Stimulated activated CD8-positive, alpha-beta memory T cell treated with anti-CD3 and anti-CD28 coated beads, Interleukin-4, amount 100 ng/mL, for 24 hours (primary cell): ENCODE measurements around the gene IQSEC1.

Experiments
- DNase-seq: peaks from one replicate; pipeline ENCODE4 v3.0.0-alpha.2; 2020; ENCODE audit warnings: low read depth

Gene IQSEC1

DNA sequence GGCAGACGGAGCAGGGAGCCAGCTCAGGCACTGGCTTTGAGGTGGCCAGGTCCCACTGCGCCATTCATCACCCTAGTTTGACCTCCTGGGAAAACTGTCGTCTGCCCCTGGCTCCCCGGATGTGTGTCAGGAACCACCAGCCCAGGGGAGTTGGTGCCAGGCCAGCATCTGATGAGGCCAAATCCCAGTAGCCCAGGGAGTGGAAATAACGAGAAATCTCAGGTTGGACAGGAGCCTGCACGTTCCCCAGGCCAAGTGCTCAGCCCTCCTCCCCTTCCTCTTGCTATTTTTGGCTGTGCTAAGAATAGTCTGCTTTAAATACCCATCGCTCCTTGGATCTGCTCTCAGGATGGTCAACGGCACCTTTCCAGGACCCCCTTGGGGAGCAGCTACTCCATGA is 138.8 kb downstream of the IQSEC1 start:
- DNase-seq: no peak

DNA sequence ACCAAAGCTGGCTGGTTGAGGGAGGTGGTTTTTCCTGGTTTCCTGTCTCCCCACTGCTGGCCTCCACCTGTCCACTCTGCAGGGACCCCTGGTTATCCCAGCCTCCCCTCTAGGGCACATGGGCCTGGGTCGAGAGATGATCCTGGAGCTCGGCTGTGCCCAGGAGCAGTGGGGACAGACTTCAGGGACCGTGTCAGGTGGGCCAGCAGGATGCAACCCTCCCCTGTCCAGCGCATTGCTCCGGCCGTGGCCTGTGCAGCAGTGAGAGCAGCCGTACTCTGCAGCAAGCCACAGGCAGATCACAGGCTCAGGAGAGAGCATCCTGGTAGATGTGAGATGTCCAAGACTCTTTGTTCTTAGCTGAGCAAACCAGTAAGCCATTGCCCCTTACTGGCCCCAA is 139.3 kb downstream of the IQSEC1 start:
- DNase-seq: no peak

DNA sequence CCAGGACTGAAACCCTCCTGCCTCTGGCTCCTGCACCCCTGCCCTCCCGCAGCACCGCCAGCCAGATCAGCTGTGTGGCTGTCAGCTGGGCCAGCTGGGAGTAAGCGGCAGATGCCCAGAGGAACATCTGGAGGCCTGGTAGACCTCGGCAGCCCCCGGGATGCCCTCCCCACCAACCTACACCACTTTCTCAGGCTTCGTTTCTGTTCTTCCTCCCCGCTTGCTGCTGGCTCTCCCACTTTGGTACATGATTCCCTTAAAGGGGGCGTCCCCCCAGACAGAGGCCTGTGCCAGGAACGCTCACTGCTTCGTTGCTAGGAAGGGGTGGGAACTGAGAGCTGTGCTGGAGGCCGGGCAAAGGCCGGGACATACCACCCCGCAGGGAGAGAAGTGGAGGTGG is 140.5 kb downstream of the IQSEC1 start:
- no peak for DNase-seq

DNA sequence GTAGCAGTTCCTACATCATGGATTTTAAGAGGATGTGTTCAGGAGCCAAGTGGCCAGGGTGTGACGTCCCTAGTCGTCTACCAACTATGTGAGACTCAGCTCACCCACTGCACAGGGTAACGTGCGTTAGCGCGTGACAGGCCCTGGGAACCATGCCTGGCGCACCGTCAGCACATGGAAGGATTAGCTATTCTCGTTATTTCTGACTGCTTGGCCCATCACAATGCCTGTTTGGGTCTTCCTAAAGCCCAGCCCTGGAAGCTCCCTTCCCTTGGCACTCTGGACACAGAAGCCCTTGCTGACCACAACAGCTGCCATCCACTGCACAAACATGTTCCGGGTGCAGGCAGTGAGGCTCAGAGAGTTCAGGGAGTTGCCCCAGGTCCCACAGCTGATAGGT is 140.9 kb downstream of the IQSEC1 start:
- DNase-seq: no peak

DNA sequence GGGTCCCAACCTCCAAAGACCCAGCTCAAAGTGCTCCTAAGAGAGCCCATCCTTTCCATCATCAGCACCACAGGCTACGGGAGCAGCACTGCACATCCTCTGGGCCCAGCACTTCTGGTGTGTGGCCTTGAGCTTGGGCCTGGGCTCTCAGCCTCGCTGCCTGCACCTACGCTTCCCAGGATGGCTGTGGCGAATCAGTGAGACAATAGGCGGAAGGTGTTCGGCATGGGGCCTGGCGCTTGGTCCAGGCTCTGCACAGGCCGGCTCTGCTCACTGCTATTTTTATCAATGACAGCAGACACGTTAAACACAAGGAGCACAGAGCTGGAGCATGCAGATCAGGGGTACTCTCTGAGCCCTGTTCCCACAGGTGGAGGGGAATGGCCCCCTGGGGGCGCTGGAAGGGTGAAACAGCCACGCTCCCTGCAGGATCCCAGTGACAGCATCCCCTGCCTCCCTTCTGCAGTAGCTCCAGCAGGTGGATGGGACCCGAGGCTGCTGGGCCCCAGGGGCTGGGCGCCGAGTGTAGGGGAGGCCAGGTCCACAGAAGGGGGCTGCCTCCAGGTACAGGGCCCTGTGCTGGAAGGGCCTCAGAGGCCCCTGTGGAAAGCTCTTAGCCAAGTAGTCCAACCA is 141.8 kb downstream of the IQSEC1 start:
- no peak for DNase-seq

DNA sequence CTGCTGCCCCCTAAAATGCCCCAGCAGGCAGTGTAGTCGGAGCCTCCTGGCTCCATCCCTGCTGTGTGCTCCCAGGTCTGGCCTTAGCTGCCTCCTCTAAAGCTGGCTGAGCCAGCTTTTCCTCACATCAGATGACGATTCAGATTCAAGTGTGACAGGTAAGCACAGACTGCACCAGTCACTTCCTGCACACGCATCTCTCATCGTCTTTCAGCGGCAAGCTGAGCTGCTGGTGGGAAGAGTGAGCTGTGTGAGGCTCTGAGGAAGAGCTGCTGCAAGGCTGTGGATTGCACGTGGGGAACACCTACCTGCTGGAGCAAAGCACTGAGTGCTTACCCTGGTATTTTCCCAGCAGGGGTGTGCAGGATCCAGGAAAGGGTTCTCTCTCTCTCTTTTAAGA is 143.4 kb downstream of the IQSEC1 start:
- DNase-seq: no peak

DNA sequence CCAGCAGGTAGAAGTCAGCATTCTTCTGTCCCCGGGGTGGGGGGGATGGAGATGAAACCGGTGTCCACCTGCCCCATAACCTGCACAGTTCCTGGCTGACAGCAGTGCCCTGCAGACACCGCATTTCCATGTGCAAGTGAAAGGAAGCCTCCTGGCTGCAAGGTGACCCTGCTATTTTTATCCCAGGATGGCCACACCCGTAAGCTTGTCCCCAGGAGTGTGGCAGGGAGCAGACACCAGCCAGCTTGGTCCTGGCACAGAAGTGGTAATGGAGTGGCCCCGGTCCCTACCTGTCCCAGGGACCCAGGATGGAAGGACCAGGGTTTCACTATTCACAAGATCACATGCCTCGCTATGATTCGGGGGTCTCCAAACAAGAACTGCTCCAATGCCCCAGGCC is 146.6 kb downstream of the IQSEC1 start:
- no peak for DNase-seq

DNA sequence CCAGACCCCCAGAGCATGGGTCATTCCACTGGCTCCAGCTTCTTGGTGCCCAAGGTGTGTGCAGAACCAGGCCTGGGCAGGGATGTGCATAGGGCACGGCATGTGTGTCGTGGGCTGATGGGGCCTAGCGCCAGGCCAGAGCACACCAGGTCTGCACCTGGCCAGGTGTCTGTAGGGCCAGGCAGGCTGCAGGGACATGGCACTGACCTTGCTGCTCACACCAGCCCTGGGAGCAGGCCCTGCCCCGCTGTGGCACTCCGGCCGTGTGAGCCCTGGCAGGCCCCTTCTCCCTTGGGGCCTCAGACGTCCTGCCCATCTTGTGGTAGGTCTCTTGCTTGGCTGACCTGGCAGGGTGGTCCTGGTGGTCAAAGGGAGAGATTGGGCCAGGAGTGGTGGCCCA is 147.6 kb downstream of the IQSEC1 start:
- no peak for DNase-seq

DNA sequence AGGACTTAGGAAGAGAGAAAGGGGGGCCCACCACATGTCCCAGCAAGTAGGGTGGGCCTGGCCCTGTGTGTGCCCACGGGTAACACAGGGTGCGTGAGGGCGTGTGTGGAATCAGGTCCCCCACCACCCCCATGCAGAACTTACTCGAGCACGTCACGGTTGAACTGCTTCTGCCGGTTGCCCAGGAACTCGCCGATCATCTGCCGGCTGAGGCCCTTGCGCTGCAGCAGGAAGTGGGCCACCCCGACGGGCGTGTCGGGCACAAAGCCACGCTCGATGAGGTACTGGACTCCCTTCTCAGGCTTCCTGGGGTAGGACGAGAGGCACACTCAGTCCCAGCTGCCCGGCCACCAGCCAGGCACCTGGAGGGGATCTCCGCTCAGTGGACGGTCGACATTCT is 148.8 kb downstream of the IQSEC1 start:
- no peak for DNase-seq

DNA sequence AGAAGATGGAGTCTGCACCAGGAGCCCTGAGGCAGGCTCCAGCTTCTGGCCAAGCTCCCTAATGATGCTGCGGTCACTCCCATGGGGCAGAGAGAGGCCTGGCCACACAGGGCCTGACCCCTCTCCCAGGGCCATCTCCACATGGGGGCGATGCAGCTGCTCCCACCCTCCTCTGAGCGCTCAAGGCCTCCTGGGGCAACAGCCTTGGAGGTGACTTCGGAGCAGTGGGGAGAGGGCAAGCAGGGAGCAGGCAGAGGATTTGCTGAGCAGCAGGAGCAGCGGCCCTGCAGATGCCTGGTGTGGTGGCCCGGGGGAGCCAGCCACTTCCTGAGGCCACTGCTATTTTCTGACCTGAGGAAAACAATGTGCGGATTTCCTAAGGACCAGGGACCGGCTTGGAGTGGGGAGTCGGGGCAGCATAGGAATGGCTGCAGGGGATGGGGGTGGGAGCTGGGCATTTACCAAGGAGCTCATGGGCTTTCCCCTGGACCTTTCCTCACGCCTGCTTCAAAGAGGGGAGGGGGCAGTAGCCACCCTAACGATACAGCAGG is 150.3 kb downstream of the IQSEC1 start:
- no peak for DNase-seq

DNA sequence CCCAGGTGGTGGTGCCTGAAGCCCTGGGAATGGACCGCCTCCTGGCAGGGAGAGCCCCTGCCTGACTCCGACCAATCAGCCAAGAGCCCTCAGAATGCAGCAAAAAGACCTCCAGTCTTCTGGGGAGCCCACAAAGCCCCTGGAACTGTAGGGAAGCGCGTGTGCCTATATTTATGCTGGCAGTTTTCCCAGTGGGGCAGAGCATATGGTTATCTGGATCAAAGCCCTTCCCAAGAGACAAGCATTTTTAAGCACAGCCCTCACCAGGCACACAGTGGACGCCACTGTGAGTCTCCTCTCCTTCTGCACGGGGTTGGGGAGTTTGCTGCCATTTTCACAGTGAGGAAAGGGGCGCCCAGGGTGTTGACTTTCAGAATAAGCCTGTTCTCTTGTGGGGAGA is 150.9 kb downstream of the IQSEC1 start:
- DNase-seq: no peak

DNA sequence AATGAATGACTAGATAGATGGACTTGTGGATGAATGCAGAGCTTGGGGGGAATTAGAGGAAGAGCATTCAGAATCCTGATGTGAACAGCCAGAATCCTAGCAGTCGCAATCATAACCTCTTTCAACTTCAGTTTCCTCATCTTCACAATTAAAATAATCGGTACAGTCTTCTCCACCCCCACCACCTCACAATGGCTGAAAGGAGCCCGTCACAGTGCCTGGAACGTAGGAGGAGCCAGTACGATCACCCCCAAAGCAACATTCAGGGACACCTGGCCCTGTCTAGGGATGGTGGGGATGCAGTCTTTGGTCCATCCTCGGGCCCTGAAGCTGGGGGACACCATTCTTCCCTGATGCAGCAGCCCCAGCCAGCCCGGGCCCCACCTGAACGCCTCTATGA is 151.5 kb downstream of the IQSEC1 start:
- no peak for DNase-seq

DNA sequence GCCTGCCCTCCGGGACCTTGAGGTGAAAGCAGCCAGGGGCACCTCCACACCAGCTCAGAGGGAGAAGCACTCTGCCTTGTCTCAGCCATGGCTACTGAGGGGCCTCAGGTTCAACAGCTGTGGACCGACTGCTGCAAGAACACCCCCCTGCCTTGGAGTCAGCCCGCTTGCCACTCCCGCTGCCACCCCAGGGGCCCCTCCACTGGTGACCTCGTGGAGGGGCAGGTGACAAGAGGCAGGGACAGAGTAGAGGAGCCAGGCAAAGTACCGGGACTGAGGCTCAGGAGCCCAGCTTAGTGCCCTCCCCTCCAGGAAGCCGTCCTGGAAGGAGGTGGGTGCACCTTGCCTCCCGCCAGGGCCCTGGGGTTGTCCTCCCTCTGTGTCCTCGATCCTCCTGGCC is 152.3 kb downstream of the IQSEC1 start:
- no peak for DNase-seq

DNA sequence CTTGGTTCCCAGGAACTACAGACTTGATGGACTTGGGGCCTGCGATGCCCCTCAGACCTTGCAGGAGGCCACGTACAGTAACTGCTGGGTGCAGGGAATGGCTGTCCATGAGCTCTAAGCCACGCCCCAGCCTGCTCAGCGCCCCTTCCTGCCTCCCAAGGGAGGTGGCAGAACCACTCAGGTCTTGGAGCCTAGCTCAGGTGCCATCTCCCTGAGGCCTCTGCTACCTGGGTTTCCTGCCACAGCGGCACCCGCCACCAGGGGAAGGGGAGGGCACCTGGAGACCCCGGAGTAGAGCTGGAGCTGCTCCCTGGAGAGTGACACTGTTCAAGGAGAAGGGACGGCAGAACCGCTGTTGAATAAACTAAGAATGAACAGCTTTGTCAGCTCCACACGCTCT is 154.0 kb downstream of the IQSEC1 start:
- no peak for DNase-seq

DNA sequence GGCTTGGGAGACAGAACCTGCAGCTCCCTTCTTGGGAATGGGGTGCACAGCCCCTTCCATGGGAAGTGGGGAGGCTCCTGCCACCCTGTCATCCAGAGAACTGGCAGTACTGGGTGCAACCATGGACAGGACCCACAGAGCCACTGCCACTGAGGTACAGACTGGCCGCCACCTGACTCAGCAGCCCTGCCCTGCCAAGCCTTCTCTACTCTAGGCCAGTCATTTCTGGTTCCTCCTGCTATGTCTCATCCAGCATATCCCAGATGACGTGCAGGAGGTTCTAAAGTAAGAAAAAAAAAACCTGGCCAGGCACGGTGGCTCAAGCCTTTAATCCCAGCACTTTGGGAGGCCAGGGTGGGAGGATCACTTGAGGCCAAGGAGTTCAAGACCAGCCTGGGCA is 155.0 kb downstream of the IQSEC1 start:
- no peak for DNase-seq

DNA sequence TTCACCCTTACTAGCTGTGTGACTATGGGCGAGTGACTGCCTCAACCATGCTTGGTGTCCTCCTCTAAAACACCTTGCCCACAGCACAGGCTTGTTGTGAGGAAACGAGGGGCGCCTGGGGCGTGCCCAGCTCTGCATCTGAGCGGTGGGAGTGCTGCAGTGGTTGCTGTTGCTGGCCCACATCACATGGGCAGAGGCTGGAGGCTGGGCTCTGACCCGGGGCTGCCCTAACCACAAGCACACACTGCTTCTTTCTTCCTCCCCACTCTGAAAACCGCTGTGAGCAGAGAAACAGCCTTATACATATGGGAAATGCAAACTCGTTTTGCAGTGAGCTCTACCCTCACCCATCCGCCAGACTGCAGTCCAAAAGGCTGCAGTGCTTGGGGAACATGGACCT is 157.1 kb downstream of the IQSEC1 start:
- peak; percentile 35 for DNase-seq

DNA sequence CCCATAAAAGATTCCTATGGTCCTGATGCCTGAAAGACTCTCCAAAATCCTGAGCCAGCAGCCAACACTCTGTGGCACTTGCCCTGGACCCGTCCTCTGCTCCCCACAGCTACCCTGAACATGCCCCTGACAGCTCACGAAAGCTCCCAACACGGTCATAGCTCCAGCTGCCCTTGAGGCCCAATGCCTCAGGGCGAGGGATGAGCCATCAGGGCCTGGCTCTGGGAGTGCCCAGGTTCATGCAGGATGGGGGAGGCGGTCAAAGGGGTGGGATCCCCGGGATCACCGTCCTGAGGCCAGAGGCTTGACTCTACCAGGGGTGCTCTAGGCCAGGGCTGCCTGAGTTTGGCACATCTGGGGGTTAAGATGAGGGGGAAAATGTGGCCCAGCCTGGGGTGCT is 159.1 kb downstream of the IQSEC1 start:
- DNase-seq: no peak

DNA sequence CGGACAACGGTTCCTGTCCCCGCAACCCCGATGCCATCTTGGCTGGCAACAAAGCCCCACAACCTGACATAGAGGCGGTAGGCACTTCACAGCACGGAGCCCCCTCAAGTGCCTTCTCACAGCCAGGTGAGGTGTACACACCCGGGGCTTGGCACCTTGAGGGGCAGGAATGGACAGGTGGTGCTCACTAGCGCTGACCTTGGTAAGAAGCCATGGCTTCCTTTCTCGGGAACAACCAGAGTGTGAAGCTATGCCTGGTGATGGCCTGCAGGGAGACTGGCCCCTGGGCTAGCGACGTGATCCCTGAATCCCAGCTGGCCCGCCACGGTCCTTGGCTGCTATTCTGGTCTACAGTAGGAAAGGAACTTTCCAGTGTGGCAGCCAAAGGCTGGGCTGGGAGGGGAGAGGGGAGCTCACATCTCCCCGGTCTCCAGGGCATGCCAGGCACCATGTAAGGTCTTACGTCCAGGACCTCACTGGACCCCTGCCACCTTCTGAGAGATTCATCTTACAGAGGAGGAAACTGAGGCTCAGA is 161.3 kb downstream of the IQSEC1 start:
- DNase-seq: no peak

DNA sequence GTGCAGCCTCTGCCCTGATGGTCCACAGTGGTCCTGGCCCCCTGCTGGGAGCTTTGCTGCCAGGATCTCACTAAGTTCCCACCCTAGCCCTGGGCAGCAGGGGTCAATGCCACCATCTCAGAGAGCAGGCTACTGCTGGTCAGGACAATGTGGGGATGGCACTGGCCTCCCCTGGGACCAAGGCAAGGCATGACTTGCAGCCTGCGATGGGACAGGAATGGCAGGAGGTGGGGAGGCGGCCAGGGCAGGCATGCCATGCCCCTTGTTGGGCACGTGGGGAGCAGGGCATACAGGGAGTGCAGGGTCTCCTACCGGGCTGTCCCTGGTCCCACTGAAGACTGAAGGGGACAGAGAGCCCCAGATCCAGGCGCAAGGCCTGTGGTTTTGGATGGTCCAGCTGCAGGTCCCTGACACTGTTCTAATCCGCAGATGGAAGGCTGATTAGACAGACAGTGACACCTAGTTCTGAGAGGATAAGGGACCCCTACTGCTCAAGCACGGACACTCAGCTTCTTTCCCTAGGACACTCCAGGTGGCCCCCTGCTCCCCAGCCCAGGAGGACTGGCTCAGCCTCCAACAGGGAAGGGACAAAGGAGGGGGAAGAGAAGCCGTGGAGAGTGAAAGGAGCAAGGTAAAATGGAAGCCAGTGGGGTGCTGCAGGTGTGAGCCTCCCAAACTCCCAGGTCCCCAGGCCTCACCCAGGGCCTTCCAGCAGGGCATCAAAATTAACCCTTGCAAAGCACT is 162.7 kb downstream of the IQSEC1 start:
- no peak for DNase-seq

DNA sequence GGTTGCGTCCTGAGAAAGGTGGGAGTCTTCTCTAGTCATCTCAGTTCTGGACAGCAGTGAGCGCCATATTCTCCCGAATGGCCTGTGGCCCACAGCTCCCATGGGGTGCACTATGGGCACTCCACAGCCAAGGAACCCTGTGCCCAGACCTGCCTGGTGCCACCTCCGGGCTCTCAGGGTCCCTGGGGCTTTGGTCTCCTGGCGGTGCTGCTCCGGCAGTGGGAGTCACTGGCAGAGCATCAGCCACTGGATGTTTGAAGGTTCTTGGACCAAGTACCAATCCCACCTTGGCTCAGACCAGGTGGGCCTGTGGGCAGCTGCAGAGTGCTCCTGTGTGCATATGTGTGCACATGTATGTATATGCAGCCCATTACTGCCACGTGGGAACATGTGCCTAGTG is 163.5 kb downstream of the IQSEC1 start:
- DNase-seq: no peak

DNA sequence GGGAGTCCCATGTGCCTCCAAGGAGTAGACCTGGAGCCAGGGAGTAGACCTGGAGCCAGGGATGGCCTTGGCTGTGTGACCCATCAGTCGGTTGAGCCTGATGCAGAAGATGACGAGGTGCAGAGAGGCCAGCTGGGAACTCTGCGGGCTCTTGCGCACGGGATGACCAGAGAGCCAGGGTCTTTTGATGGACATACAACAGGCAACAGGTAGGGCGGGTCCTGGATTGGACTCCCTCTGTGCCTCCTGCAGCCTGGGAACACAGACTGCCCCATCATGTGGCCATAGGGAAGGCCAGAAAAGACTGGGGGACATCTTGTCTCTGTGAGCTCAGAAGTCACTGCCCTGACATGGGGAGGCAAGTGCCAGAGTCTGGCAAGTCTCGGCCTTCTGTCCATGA is 164.4 kb downstream of the IQSEC1 start:
- DNase-seq: no peak

DNA sequence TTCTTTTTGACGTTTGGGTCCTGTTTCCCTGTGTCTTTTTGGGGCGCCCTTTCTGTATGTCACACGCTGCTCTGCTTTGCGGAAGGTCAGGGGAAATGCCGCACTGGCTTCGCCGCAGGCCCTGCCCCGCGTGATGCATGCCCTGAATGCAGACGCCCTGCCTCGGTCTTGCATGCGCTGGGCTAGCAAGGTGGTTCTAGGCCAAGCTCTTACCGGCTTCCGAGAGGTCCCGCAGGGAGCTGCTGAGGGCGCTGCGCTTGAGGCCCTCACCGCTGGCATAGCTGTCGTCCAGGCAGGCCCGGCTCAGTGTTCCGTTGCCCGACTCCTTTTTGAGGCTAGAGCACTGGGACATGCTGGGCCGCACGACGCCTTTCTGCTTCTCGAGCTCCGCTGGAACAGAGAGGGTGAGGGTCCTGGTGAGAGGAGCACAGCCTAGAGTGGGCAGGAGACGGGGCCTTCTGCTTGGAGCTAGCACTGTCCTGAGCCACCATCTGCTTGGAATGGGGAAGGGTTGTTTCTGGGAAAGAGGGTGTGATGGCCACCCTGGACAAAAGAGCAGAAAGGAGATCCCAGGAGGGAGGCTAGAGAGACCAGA is 165.0 kb downstream of the IQSEC1 start:
- DNase-seq: no peak

DNA sequence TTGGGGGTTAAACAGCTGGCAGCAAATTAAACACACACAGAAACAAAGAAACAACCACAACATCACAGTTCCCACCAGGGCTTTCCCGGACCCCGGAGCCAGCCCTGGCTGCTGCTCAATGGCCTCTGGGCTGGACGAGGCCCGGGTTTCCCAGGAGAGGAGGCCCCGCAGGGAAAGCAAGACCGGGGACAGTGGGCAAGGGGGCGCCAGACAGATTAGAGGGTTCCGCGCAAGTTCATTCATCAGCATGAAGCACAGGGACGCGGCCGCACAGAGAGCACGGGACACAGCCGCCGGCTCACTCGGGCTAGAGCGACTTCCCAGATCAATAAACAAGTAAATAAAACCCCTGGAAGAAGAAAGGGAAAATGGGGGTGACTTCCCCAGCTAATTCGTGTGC is 165.5 kb downstream of the IQSEC1 start:
- DNase-seq: no peak
